HEK293 (cell line): Measurements from ENCODE around the gene AOC3.

Experiments used
- RBAK ChIP-seq: fragments of 450-650 bp; formaldehyde crosslinking; IDR thresholded peaks from 2 replicates; pipeline ENCODE4 v1.5.1; 2016; ENCODE audit warnings: missing biosample characterization, missing genetic modification characterization
- YY2 ChIP-seq: fragments of 450-650 bp; formaldehyde crosslinking; IDR thresholded peaks from 2 replicates; pipeline ENCODE4 v1.5.1; 2016; ENCODE audit warnings: missing biosample characterization, missing genetic modification characterization
- ZBTB20 ChIP-seq: fragments of 450-650 bp; formaldehyde crosslinking; IDR thresholded peaks from 2 replicates; pipeline ENCODE4 v1.5.1; 2016; ENCODE audit warnings: missing biosample characterization, missing genetic modification characterization
- ZBTB7A ChIP-seq: fragments of 450-650 bp; formaldehyde crosslinking; IDR thresholded peaks from 2 replicates; pipeline ENCODE4 v1.5.1; 2016; ENCODE audit warnings: low read depth, missing biosample characterization, missing genetic modification characterization
- ZFP3 ChIP-seq: fragments of 450-650 bp; formaldehyde crosslinking; IDR thresholded peaks from 2 replicates; pipeline ENCODE4 v1.5.1; 2016; ENCODE audit warnings: low read depth, missing biosample characterization, missing genetic modification characterization
- ZNF248 ChIP-seq: fragments of 450-650 bp; formaldehyde crosslinking; IDR thresholded peaks from 2 replicates; pipeline ENCODE4 v1.5.1; 2017; ENCODE audit warnings: missing biosample characterization, missing genetic modification characterization
- ZNF274 ChIP-seq, 2 experiments: fragments of 200-500 bp in 1 of 2; fragments of 450-650 bp in 1 of 2; sonication (Bioruptor generic) in 1 of 2; formaldehyde crosslinking in 1 of 2; IDR thresholded peaks; 2 replicates each; pipeline versions ENCODE4 v1.5.1 to v1.6.1; 2014 to 2016; ENCODE audit warnings: borderline replicate concordance in 1 of 2, inconsistent platforms in 1 of 2, low read length in 1 of 2, missing biosample characterization in 1 of 2, missing genetic modification characterization in 1 of 2
- ZNF48 ChIP-seq: fragments of 450-650 bp; formaldehyde crosslinking; IDR thresholded peaks from 2 replicates; pipeline ENCODE4 v1.5.1; 2016; ENCODE audit warnings: missing biosample characterization, missing genetic modification characterization
- ZNF785 ChIP-seq: fragments of 450-650 bp; formaldehyde crosslinking; IDR thresholded peaks from 2 replicates; pipeline ENCODE4 v1.5.1; 2016; ENCODE audit warnings: missing biosample characterization, missing genetic modification characterization
- ZSCAN23 ChIP-seq: fragments of 450-650 bp; formaldehyde crosslinking; IDR thresholded peaks from 2 replicates; pipeline ENCODE4 v1.5.1; 2016; ENCODE audit warnings: missing biosample characterization, missing genetic modification characterization
- TF ChIP-seq, protein P1 (sequence below): fragments of 450-650 bp; formaldehyde crosslinking; IDR thresholded peaks from 2 replicates; pipeline ENCODE4 v1.5.1; 2016; ENCODE audit warnings: missing biosample characterization, missing genetic modification characterization
- TF ChIP-seq, protein P2 (sequence below): fragments of 450-650 bp; formaldehyde crosslinking; IDR thresholded peaks from 2 replicates; pipeline ENCODE4 v1.5.1; 2017; ENCODE audit warnings: missing biosample characterization, missing genetic modification characterization
- TF ChIP-seq, protein P3 (sequence below): fragments of 450-650 bp; formaldehyde crosslinking; IDR thresholded peaks from 2 replicates; pipeline ENCODE4 v1.5.1; 2016; ENCODE audit warnings: missing biosample characterization, missing genetic modification characterization

DNA sequence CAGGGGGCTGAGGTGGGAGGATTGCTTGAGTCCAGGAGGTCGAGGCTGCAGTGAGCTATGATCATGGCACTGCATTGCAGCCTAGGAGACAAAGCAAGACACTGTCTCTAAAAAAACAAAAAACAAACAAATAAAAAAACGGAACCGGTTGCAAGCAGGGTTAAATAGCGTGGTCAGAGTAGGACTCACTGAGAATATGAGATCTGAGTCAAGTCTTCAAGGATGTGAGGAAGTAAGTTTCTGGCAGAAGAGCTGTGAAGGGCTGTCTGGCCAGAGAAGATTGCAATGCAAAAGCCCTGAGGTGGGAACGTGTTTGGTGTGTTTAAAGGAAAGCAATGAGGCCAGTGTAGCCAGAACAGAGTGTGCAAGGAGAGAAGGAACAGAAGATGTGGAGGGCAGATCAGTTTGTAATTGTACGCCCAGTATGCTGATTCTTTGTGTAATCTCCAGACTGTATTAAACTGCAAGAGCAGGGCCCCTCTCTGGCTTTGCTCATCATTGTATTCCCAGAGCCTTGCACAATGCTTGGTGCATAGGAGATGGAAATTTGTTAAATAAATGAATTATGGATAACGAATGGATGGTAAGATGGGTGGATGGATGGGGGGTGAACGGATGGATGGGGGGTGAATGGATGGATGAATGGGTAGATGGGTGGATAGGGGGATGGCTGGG lies 55.9 kb downstream of the AOC3 start:
- TF ChIP-seq RBAK (no peak), ZFP3 (tag by site-specific recombination) (no peak), ZNF248 (no peak), ZBTB7A (tag by site-specific recombination) (no peak), ZBTB20 (tag by site-specific recombination) (no peak), YY2 (tag by site-specific recombination) (no peak), ZSCAN23 (tag by site-specific recombination) (no peak), ZNF785 (tag by site-specific recombination) (no peak), ZNF274 (IDR thresholded peaks at IDR 0.05; ENCODE audit: low read length) (no peak), ZNF274 (tag by site-specific recombination; IDR thresholded peaks at IDR 0.05; ENCODE audit: borderline replicate concordance) (no peak), ZNF48 (tag by site-specific recombination) (no peak)
- TF ChIP-seq, protein P1, sequence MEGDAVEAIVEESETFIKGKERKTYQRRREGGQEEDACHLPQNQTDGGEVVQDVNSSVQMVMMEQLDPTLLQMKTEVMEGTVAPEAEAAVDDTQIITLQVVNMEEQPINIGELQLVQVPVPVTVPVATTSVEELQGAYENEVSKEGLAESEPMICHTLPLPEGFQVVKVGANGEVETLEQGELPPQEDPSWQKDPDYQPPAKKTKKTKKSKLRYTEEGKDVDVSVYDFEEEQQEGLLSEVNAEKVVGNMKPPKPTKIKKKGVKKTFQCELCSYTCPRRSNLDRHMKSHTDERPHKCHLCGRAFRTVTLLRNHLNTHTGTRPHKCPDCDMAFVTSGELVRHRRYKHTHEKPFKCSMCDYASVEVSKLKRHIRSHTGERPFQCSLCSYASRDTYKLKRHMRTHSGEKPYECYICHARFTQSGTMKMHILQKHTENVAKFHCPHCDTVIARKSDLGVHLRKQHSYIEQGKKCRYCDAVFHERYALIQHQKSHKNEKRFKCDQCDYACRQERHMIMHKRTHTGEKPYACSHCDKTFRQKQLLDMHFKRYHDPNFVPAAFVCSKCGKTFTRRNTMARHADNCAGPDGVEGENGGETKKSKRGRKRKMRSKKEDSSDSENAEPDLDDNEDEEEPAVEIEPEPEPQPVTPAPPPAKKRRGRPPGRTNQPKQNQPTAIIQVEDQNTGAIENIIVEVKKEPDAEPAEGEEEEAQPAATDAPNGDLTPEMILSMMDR (tag by site-specific recombination) = no peak
- TF ChIP-seq, protein P2, sequence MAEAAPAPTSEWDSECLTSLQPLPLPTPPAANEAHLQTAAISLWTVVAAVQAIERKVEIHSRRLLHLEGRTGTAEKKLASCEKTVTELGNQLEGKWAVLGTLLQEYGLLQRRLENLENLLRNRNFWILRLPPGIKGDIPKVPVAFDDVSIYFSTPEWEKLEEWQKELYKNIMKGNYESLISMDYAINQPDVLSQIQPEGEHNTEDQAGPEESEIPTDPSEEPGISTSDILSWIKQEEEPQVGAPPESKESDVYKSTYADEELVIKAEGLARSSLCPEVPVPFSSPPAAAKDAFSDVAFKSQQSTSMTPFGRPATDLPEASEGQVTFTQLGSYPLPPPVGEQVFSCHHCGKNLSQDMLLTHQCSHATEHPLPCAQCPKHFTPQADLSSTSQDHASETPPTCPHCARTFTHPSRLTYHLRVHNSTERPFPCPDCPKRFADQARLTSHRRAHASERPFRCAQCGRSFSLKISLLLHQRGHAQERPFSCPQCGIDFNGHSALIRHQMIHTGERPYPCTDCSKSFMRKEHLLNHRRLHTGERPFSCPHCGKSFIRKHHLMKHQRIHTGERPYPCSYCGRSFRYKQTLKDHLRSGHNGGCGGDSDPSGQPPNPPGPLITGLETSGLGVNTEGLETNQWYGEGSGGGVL = no peak
- TF ChIP-seq, protein P3, sequence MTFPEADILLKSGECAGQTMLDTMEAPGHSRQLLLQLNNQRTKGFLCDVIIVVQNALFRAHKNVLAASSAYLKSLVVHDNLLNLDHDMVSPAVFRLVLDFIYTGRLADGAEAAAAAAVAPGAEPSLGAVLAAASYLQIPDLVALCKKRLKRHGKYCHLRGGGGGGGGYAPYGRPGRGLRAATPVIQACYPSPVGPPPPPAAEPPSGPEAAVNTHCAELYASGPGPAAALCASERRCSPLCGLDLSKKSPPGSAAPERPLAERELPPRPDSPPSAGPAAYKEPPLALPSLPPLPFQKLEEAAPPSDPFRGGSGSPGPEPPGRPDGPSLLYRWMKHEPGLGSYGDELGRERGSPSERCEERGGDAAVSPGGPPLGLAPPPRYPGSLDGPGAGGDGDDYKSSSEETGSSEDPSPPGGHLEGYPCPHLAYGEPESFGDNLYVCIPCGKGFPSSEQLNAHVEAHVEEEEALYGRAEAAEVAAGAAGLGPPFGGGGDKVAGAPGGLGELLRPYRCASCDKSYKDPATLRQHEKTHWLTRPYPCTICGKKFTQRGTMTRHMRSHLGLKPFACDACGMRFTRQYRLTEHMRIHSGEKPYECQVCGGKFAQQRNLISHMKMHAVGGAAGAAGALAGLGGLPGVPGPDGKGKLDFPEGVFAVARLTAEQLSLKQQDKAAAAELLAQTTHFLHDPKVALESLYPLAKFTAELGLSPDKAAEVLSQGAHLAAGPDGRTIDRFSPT = no peak
